Dedifferentiated amniotic fluid mesenchymal stem cell (primary cell): Measurements from ENCODE around the gene PER3.

Experiments
- DNase-seq: peaks from one replicate; pipeline ENCODE4 v3.0.0-alpha.2; 2016; ENCODE audit errors: extremely low spot score

The PER3 gene

DNA sequence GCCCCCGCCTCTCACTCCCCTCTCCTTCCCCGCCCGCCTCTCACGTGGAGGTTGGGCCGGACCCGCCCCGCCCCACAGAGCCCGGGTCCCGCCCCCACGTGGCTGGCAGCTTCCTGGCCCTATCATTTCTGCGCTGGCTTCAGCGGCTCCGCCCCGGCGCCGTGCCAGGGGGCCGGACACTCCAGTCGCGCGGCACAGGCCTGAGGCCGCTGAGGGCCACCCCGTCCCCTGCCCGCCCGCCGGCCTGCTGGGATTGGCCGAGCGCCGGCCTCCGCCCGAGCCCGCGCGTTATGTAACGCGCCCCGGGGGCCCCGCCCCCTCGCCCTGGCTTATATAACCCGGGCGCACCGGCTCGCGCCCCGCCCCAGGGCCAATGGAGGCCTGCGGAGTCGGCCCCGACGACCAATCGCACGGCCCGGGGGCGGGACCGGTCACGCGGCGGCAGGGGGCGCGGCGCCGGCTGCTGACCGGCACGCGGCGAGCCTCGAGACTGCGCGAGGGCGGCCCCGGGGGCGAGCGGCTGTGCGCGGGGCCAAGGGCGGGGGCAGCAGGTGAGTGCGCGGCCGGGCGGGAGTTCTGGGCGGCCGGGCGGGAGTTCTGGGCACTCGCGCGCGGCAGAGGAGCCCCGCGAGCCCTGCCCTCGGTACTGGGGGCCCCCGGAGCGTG, at the start of gene PER3:
TSS of gene PER3 (plus strand) at position 466 of the 666 bp plus-strand sequence. CDS start 587 bp downstream, outside the sequence.
- DNase-seq: peak; percentile 94

DNA sequence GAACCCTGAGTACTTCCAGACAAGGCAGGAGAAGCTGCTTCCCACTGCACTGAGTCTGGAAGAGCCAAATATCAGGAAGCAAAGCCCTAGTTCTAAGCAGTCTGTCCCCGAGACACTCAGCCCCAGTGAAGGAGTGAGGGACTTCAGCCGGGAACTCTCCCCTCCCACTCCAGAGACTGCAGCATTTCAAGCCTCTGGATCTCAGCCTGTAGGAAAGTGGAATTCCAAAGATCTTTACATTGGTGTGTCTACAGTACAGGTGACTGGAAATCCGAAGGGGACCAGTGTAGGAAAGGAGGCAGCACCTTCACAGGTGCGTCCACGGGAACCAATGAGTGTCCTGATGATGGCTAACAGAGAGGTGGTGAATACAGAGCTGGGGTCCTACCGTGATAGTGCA, 46.0 kb upstream of the PER3 start:
- DNase-seq: no peak

DNA sequence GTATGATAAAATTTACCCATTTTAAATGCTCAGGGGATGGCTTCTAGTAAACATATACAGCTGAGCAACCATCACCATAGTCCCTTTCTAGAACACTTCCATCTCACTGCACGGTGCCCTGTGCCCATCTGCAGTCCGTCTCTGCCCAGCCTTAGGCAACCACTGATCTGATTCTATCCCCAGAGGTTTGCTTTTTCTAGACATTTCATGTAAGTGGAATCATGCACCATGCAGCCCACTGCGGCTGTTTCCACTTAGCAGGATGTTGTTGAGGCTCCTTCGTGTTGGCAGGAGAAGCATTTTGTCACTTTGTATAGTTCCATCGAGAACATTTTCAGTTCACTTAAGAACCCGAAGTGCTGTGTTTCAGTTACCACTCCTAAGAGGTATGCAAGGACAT, 40.7 kb upstream of the PER3 start:
- no peak for DNase-seq

DNA sequence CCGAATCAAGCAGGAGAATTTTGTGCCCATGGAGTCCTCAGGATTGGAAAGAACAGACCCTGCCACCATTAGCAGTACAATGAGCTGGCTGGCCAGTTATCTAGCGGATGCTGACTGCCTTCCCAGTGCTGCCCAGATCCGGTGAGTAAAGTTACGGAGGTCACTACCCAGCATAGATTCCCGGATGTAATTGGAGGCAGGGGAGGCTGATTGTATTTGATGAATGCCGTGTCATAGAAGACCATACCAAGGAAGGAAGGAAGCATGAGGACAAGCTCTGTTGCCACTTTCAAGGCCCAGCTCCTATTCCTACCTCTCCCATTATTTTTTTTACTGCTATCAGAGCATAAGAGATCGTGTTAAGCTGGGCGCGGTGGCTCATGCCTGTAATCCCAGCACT, 39.2 kb upstream of the PER3 start:
- no peak for DNase-seq

DNA sequence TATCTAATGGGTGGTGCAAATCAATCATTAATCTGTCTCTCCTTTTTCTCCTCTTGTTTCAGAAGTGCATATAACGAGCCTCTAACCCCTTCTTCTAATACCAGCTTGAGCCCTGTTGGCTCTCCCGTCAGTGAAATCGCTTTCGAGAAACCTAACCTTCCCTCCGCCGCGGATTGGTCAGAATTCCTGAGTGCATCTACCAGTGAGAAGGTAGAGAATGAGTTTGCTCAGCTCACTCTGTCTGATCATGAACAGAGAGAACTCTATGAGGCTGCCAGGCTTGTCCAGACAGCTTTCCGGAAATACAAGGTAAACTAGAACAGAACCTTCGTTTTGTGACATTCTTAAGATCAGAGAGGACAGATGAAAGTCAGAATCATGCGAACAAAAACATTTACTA, 38.3 kb upstream of the PER3 start:
- DNase-seq: no peak

DNA sequence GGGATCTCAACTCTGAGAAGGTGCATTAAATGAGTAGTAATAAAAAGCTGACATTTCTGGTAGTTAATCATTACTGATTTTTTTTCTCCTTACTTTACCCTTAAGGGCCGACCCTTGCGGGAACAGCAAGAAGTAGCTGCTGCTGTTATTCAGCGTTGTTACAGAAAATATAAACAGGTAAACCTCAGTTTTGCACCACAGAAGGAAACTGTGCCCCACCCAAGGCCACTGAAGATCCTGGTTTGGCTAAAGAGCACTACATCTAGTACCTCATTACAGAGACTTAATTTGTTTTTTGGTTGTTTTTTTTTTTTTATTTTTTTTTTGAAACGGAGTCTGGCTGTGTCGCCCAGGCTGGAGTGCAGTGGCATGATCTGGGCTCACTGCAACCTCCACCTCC, 36.5 kb upstream of the PER3 start:
- DNase-seq: no peak

DNA sequence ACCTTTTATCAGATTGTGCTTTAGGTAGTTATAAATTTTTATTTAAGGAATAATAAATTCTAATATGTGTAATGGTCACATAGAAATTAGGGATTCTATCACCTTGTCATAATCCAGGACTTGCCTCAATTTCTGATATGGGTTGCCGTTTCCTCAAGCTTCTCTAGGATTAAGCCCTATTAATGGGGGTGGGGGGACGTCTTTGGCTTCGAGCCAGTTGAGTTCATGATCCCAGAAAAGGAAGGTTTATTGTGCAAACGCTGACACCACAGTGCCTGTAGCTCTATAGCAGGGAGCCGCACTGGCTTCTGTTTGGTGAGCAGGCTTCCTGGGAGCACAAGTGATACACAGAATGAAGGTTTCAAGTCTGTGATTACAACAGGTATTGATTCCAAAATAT, 35.0 kb upstream of the PER3 start:
- DNase-seq: no peak

DNA sequence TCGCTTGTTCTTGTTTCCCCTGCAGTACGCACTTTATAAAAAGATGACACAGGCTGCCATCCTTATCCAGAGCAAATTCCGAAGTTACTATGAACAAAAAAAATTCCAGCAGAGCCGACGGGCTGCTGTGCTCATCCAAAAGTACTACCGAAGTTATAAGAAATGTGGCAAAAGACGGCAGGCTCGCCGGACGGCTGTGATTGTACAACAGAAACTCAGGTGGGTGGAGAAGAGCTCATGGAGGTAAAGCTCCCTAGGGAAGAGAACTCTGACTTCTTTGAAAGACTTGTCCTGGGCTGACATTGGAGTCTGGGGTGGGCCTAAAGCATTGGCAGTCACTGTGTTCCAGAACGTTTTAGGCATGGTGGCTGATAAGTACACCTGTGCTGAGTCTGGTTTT, 32.9 kb upstream of the PER3 start:
- DNase-seq: no peak

DNA sequence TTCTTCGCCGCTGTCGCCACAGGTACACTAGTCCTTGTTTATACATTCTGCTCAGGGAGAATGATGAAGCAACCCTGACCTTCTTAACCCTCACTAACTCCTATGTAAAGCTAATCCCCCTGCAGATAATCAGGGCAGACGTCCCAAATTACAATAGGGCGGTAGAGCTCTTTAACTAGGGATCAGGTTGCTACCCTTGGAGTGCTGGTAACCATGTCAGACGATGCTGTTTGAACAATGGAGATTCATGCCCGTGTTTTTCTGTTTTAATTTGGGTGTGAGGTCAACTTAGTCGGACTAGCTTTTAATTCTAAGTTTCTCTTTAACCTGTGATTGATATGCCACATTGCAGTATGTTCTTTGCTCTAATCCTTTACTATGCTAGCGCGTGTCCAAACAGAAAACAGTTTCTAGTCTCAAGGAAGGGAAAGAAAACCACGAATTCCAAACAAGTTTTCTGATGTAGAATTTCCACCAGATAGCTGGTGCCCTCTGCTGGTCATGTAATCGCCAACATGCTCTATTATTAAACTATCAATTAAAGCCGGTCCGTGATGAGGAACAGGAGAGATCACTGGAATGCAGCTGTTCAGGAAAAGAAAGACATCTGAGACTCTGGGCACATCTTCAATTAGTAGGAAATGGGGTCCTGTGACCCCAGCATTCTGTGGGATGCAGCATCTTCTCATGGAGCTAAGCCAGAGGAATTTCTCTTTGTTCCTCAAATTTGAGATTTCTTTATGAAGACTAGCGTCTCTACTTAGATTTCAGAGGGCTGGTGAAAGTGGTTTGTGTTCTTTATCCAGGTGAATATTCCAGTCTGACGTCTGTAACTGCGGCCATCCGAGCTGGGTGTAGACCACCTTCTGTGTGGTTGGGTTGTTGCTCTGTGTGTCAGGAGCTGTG, 31.3 kb upstream of the PER3 start:
- peak; percentile 83 for DNase-seq

DNA sequence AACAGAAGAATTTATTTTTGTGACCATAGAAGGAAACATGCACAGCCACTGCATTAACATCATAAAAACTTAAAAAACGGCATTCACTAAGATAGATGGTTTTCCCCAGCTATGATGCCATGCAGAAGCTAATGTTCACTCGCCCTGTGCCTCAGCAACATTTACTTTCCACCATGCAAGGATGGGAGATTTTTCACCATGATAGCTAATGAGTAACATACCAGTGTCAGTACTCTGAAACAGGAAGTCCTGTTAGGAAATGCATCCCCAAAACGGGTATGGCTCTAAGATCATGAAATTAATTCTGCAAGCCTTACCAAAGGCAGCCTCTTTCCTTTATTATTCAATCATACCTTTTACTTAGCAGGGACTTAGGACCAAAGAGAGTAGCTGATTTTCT, 30.4 kb upstream of the PER3 start:
- DNase-seq: no peak

DNA sequence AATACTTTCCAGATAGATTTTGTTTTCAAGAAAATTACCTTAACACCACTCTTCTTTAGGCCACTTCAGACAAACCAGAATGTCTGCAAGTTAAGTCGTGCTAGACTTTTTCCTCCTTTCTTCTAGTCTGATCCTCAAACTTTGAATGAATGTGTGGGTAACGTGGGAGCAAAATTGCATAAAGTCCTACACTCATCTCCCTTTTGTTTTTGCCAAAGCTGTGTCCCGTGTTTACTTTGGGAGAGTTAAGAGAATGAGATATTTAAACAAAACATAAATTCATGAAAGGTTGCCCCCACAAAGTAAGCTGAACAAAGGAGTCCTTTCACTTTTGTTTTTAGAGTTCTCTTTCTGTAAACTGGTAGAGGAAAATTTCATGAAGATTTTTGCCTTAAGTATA, 29.9 kb upstream of the PER3 start:
- DNase-seq: no peak

DNA sequence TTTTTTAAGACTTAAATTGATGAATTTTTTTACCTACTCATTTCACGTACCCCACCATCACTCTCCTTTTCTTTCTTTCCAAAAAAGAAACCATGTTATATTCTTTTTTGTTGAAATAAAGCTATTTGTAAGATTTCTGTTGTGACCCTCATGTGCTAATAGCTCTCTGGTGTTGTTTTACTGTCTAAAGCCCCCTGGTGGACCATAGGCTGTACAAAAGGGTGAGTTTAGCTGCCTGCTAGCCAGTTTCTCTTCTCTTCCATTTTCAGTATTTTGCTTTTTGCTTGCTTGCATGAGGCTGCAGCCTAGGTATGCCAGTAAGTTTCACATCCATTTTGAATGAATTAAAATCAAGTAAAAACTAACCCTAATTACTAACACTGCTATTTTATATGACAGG, 28.6 kb upstream of the PER3 start:
- no peak for DNase-seq

DNA sequence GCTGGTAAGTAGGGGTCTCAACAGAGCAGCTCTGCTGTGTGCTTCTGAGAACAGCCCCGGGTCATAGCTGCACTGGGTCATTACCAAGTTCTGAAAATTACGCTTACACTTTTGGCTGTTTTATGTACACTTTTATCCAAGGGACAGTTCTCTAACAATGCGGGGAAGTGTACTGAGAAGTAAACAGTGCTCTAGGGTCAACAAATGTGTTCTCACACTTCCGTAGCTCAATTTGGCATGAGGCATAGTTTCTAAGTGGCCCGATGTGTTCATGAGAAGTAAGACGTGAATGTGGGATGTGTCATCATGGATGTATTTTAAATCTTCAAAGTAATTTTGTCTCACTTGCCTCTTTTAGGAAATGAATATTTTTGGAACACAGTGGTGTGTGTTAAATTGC, 23.8 kb upstream of the PER3 start:
- DNase-seq: no peak

DNA sequence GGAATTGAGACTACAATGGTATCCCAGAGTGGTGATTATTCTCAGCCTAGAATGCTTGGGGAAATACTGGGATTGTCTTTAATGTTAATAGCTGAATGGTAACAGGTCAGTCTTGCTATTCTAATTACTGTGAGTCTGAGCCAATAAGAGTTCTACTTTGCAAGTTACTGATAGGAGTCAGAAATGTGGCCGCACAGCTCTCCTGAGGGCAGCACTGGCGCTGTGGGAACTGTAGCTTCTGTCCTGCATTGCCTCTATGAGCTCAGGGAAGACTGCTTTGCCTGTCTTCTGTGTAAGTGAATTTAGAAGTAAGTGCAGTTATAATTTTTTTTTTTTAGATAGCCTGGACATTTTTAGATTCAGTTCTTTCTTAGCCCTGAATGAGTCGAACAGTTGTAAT, 23.0 kb upstream of the PER3 start:
- DNase-seq: no peak

DNA sequence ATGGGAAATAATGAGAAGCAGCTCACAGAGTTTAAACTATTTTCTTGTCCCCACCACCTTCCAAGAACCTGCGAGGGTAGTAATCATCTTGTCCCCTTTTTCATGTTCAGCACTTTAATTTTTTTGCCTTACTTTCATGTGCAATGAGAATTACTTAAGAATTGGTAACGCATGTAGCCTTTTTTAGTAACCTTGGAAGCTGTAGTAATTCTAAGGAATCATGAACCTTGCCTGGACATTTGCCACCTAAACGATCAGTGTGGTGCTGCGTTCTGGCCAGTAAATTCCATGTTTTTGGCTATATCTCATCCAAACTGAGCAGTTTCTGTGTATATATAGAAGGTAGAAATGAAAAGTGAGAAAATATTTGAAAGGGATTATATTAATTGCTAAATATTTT, 16.9 kb upstream of the PER3 start:
- DNase-seq: no peak

DNA sequence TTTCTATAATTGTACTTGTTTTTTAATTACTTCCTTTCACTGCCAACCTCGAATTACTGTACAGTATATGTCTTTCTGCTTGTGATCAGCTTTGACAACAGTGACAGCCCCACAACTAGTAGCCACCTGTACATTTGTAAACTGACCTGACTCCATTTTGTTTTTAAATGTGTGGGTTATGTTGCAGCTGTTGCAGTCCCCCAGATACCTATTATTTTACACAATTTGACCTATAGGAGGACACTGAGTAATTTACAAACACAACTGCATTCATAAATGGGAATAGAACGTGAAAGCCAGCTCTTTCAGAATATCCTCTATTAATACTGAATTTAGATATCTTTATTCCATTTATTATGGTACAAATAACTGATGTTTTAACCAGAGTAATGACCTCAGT, 15.5 kb upstream of the PER3 start:
- no peak for DNase-seq

DNA sequence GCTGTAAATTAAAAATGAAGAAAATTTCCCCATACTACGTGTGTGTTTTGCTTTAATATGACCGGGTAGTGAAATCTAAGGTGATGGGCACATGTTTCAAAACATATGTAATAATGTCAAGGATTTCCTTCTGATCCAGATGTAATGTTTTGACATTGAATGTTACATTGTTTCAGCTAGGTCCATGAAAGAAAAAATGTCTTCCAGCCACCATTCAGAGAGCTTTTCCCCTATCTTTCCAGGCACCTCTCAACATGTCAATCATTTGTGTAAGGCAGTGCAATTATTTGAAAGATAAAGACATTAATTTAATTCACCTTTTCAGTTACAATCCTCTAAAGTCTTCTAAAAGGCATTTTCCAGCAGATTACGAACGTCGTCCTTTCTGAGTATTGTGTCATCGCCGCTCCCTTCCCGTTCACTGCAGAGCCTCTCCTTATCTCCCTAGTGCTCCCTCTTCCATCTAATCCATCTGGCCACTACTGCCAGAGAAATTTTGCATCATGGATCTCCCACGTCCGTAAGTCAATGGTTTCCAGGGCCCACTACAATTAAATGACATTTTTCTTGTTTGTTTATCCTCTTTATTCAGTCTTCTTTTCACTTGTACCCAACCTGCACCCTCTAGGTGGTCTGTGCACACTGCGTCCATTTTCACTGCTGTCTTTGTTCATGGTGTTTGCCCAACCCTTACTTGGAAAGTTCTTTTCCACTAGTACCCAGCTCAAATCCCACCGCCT, 14.2 kb upstream of the PER3 start:
- DNase-seq: no peak

DNA sequence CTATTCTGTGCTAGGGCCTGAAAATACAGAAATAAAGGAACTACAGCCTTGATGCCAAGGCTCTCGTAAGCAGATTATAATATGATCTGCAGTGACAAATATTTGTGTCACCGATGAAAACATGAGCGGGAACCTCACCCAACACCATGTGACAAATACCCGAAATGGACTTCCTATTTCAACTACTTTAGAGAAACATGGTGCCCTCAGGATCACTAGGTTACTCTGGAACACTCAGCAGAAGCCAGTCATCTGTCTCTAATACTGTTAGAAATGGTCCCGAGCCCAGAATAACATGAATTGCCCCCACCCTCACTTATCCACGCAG, 13.5 kb upstream of the PER3 start:
- DNase-seq: no peak

DNA sequence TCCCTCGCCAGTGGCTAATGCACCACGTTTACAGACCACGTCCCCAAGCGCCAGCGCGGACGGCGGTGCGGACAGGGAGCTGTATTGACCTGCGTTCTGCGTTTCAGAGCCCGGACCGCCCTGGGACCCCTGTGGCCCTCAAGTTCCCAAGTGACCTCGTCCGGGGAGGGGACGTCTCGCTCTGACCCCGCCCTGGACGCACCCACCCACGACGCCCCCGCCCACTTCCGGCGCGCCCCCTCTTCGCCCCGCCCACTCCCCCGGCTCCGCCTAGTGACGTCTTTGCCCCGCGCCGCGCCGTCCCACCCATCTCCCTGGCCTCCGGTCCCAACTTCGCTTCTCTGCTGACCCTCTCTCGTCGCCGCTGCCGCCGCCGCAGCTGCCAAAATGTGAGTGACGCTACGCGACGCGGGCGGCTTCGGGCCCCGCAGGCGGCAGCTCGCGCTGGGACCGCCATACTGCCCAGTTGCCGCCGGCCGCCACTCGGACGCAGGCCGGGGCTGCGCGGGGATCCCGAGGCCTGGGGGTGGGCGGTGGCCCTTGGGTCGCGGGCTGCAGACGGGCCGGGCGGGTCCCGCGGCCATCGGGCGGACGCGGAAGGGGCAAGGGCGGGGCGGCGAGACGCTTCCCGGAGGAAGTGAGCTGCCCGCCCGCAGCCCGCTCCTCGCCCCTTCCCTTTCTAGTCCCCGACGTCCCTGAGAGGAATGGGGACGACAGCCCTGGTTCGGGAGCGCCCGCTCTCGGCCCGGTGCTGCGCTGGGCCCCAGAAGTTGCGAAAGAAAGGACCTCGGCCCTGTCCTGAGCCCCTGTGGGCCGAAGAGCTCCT, 12.9 kb upstream of the PER3 start, which contains the start of gene VAMP3:
TSS of gene VAMP3 (plus strand) at position 300 of the 826 bp plus-strand sequence. CDS start at position 388, 88 bp downstream.
- DNase-seq: peak; percentile 54

DNA sequence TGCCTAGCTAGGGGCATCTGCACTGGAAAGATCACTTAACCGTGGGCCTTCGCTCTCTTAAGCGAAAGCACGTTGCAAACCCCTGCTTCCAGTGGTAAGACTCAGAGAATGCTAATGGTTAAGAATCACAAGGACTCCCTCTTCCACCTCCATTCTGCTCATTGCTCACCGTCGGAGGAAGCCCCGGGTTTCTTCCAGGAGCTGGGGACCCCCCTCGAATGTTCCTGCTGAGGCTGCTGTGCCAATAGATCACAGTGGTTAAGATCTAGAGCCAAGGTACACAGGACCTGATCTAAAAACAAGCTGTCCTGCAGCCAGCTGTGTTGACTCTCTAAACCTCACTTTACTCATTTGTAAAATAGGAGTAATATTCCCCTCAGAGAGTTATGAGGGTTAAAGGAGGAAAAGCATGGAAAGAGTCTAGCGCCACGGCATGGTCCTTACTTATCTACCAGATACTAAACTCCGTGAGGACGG, 12.2 kb upstream of the PER3 start:
- DNase-seq: no peak

DNA sequence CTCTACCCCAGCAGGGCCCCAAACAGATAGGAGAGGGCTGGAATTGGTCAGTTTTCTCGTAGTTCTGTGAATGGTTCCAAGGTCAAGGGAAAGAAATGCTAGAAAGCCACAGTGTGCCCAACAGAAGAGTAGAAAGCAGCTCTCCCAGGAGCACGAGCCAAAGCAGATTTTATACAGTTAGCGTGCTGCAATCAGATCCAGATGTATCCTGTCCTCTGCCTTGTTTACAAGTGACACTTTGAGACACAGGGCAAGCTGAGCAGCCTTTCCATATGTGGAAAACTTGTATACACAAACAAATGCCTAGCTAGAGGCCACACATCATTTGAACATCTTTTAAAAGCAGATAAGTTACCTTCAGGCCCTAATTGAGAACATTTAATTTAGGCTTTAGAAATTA, 6.5 kb upstream of the PER3 start:
- DNase-seq: no peak
